ENCODE data around the gene FBXL17. TPM values are rescaled to one million over a fixed set of nuclear protein-coding genes. Genes with fewer than 3 reads are reported as not detected.
"Not testable (repeated sequence)": the region's sequence is repeated elsewhere in the genome, so short reads cannot be mapped to it uniquely, and the experiment has no call there.

Gene FBXL17
- total RNA-seq, 4 donors from 2014 or later: 11.5 to 28.6 (median 19.9) TPM

DNA sequence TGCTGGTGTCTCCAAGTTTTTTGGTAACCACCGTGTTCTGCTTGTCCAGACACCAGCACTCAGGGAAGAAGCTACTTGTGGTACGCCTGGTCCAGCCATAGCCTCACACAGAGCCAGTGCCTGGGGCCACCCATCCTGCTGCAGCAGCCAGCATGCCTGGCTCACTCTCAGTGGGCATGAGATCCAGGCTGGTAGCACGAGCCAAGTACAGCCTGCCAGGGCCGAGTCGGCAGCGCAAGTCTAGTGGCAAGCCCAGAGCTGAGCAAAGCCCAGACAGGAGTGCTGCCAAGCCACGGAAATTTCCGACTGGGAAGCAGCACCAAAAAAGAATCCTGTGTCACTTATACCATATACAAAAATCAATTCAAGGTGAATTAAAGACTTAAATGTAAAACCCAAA, 36.3 kb upstream of the FBXL17 start:
- intact Hi-C loops (cut with DNase I; ENCODE audit: low total_unique reads): no loop called here
- no peak for DNase-seq
- Histone ChIP-seq H3K4me3 (no peak overlapping the region), H3K36me3 (no peaks in the 10 kb centered on the region), H3K9me3 (no peaks in the 10 kb centered on the region), H3K4me1 (no peaks in the 10 kb centered on the region), H3K27me3 (no peaks in the 10 kb centered on the region), H3K27ac (no peak overlapping the region)
- no peak for TF ChIP-seq CTCF (IDR thresholded peaks at IDR 0.05)
- no peak for TF ChIP-seq POLR2A (IDR thresholded peaks at IDR 0.05)

DNA sequence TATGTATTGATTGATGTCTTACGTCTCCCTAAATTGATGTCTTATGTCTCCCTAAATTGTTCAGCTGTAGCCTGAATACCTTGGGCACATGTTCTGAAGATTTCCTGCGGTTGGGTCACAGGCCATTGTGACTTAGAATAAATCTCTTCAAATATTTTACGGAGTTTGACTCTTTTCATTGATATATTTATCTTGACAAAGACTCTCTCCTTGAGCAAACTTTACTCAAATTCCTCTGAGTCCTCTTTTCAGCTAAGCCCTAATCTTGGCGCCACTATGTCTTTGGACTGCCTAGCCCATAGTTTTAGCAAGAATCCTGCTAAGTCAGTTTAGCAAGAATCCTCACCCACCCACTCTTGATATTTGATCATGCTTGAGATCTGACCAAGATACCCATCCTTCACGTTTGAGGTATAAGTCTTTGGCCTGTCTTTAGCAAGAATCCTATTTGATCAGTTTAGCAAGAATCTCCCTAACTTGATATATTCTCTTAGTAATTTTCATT, 35.3 kb upstream of the FBXL17 start:
- H3K4me1 ChIP-seq: no peaks in the 10 kb centered on the region
- H3K27ac ChIP-seq: no peak overlapping the region
- H3K36me3 ChIP-seq: no peaks in the 10 kb centered on the region
- TF ChIP-seq CTCF (IDR thresholded peaks at IDR 0.05) (no peak), POLR2A (IDR thresholded peaks at IDR 0.05) (no peak)
- no peaks in the 10 kb centered on the region for H3K27me3 ChIP-seq
- no peaks in the 10 kb centered on the region for H3K9me3 ChIP-seq
- intact Hi-C loops (cut with DNase I; ENCODE audit: low total_unique reads): no loop called here
- no peak for DNase-seq
- H3K4me3 ChIP-seq: no peak overlapping the region

- H3K27ac ChIP-seq: no peak overlapping the region
- H3K27me3 ChIP-seq: no peaks in the 10 kb centered on the region
- no peak overlapping the region for H3K4me3 ChIP-seq
- H3K9me3 ChIP-seq: no peaks in the 10 kb centered on the region
- no peaks in the 10 kb centered on the region for H3K36me3 ChIP-seq
- intact Hi-C loops (cut with DNase I; ENCODE audit: low total_unique reads): no loop called here
- TF ChIP-seq CTCF (IDR thresholded peaks at IDR 0.05) (no peak), POLR2A (IDR thresholded peaks at IDR 0.05) (no peak)
- DNase-seq: no peak
- H3K4me1 ChIP-seq: no peaks in the 10 kb centered on the region
Observed at GRCh38 chr5:108415726-108416125, 33.8 kb upstream of the FBXL17 start.

- no peak for DNase-seq
- no peaks in the 10 kb centered on the region for H3K4me1 ChIP-seq
- H3K27ac ChIP-seq: no peak overlapping the region
- intact Hi-C loops (cut with DNase I; ENCODE audit: low total_unique reads): no loop called here
- H3K9me3 ChIP-seq: no peaks in the 10 kb centered on the region
- no peaks in the 10 kb centered on the region for H3K36me3 ChIP-seq
- no peak overlapping the region for H3K4me3 ChIP-seq
- TF ChIP-seq CTCF (IDR thresholded peaks at IDR 0.05) (no peak), POLR2A (IDR thresholded peaks at IDR 0.05) (no peak)
- no peaks in the 10 kb centered on the region for H3K27me3 ChIP-seq
Observed at GRCh38 chr5:108409786-108410185, 27.9 kb upstream of the FBXL17 start.

GRCh38 chr5:108405201-108405600, 23.3 kb upstream of the FBXL17 start:
- H3K4me3 ChIP-seq; H3K9me3 ChIP-seq; H3K27me3 ChIP-seq; DNase-seq; H3K4me1 ChIP-seq; intact Hi-C loops (cut with DNase I; ENCODE audit: low total_unique reads); H3K36me3 ChIP-seq; H3K27ac ChIP-seq: not testable (repeated sequence)

DNA sequence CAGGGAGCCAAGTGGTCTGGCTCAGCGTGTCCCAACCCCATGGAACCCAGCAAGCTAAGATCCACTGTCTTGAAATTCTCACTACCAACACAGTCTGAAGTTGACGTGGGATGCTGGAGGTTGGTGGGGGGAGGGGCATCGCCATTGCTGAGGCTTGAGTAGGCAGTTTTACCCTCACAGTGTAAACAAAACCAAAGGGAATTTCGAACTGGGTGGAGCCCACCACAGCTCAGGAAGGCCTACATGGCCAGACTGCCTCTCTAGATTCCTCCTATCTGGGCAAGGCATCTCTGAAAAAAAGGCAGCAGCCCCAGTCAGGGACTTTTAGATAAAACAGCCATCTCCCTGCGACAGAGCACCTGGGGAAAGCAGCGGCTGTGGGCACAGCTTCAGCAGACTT, 17.1 kb upstream of the FBXL17 start:
- Histone ChIP-seq H3K9me3 (no peaks in the 10 kb centered on the region), H3K4me3 (no peak overlapping the region), H3K27me3 (no peaks in the 10 kb centered on the region), H3K4me1 (no peaks in the 10 kb centered on the region), H3K36me3 (no peaks in the 10 kb centered on the region), H3K27ac (no peak overlapping the region)
- TF ChIP-seq POLR2A (IDR thresholded peaks at IDR 0.05) (no peak), CTCF (IDR thresholded peaks at IDR 0.05) (no peak)
- no peak for DNase-seq
- intact Hi-C loops (cut with DNase I; ENCODE audit: low total_unique reads): no loop called here

DNA sequence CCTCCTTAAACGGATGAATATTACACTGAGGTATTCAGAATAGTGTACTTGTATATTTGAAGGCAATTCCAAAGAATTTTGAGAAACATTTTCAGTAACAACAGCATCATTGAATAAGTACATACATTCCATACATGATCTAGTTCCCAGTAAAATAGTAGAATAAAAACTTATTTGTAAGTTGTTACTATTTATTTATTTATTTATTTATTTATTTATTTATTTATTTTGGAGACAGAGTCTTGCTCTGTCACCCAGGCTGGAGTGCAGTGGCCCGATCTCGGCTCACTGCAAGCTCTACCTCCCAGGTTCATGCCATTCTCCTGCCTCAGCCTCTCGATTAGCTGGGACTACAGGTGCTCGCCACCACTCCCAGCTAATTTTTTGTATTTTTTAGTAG, 14.9 kb upstream of the FBXL17 start:
- H3K9me3 ChIP-seq; H3K4me3 ChIP-seq; H3K36me3 ChIP-seq; H3K4me1 ChIP-seq; intact Hi-C loops (cut with DNase I; ENCODE audit: low total_unique reads); H3K27ac ChIP-seq; DNase-seq; H3K27me3 ChIP-seq: not testable (repeated sequence)
